GM19324 (cell line): ENCODE data around the gene SFI1.
"Not testable (repeated sequence)": the region's sequence is repeated elsewhere in the genome, so short reads cannot be mapped to it uniquely, and the experiment has no call there.

Source experiments
- ATAC-seq: cut with Tn5 transposase; IDR thresholded peaks from one replicate; pipeline ENCODE4 v1.9.1; 2021; ENCODE audit warnings: mild to moderate bottlenecking, moderate library complexity; ENCODE audit not compliant: unreplicated experiment, low FRiP score

Gene SFI1

GRCh38 chr22:31586137-31586920 lies 90.0 kb downstream of the SFI1 start:
- no peak for ATAC-seq

- ATAC-seq: no peak
These were observed 92.8 kb downstream of the SFI1 start for GRCh38 chr22:31588970-31589675.

DNA sequence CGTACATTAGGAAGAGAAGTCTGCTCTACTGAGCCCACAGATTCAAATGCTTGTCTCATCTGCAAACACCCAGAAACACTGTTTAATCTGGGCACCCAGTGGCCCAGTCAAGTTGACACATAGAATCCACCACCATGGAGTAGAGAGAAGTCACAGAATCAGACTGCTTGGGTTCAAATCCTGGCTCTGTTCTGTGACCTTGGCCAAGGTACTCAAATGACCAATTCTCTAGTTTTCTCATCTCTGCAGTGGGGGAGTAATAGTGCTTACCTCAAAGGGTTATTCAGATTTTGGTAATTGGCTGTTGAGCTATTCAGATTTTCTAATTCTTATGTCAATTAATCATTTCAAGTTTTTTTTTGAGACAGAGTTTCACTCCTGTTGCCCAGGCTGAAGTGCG lies 93.8 kb downstream of the SFI1 start:
- ATAC-seq: not testable (repeated sequence)

DNA sequence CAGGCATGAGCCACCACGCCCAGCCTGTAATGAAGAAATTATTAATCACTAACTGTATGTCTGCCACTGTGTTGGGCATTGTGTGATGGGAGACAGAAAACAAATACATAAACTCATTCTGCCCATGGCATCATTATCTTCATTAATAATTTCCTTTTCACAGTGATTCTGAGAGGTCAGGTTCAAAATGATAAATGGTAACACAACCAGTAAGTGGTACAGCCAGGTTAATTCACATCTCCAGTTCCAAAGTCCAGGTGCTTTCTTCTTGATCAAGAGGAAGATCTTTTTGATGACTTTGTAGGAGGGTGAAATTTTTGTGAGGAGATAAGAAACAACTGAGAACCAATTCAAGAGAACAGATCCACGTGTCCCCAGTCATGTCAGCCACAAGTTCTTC lies 98.9 kb downstream of the SFI1 start:
- ATAC-seq: no peak

DNA sequence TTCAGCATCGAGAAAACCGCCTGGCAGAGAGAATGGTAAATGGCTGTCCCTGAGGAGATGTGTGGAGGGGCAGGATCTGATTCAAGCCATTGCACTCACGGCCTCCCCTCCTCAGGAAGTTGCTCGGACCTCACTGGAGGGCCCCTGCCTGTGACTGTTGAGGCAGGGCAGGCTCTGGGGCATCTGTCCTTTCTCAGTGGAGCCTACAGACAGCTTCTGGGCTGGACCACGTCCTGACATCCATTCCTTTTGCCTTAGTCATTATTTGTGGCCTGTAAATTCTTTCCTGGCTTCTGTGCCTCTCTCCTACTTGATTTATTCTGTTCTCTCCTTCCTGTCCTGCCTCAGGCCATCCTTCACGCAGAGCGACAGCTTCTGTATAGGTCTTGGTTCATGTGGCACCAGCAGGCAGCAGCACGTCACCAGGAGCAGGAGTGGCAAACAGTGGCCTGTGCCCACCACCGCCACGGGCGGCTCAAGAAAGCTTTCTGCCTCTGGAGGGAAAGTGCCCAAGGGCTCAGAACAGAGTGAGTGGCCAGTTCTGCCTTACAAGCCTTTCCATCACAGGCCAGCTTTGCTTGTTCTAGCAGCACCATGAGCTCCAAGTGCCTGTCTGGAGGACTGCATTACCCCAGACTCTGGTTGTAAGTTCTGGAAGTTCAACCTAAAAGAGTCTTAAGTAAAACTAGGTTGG lies 106.1 kb downstream of the SFI1 start:
- no peak for ATAC-seq

- ATAC-seq: no peak
These were observed 106.8 kb downstream of the SFI1 start for GRCh38 chr22:31603081-31603525.

- ATAC-seq: no peak
These were observed 107.2 kb downstream of the SFI1 start for GRCh38 chr22:31603574-31603973.

DNA sequence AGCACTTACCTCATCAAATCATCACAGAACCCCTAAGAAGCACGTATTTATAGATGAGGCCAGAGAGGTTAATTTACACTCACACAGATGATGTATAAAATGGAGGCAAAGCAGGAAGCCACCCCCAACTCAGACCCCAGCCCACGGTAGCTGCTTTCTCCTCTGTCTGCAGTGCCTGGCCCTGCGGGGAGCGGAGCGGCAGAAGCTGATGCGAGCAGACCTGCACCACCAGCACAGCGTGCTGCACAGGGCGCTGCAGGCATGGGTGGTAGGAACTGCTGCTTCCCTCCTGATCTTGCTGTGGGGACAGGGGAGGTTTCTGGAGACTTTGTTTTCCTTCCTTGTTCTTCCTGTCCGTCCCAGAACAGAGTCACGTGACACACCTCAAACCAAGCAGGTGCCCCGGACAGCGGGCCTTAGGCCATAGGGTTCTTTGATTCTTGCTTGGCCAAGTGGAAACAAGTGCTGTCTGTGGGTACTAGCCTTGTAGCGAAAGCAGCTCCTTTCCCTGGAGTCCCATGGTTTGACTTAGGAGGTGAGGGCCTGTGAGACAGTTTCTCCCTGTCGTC lies 107.9 kb downstream of the SFI1 start:
- no peak for ATAC-seq

GRCh38 chr22:31604746-31605705 lies 108.7 kb downstream of the SFI1 start:
- no peak for ATAC-seq

GRCh38 chr22:31605851-31606585 lies 109.7 kb downstream of the SFI1 start:
- no peak for ATAC-seq

DNA sequence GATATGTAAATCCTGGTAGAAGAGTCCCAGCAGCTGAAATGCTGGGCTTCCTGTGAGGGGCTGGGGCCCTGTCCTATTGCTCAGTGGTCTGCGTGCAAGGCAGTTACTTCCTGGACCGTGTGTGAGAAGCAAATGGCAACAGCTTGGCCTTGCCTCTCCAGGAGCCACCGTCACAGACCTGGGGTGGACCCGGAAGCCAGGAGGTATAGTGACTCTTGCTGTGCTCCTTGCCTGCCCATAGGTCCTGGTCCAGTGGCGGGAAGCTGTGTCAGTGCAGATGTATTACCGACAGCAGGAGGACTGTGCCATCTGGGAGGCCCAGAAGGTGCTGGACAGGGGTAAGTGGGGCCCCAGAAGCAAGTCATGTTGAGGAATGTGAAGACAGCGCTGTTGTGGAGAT lies 111.4 kb downstream of the SFI1 start:
- no peak for ATAC-seq

DNA sequence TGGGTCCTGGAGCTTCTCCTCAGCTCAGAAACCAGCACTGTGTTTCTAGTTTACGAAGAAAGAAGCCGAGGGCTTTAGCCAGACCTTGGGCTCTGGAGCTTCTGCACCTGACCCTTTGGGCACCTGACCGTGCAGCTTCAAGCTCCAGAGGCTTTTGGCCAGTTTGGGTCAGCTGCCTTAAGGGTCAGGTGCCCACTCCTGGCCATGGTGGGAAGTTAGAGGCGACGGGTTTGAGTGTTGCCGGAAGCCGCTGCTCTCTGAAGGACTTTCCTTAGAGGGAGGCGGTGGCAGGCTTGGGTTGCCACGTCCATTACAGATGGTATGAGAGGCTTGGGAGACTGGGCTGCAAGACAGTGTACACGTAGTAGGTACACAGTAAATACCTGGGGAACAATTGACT lies 113.4 kb downstream of the SFI1 start:
- ATAC-seq: no peak

DNA sequence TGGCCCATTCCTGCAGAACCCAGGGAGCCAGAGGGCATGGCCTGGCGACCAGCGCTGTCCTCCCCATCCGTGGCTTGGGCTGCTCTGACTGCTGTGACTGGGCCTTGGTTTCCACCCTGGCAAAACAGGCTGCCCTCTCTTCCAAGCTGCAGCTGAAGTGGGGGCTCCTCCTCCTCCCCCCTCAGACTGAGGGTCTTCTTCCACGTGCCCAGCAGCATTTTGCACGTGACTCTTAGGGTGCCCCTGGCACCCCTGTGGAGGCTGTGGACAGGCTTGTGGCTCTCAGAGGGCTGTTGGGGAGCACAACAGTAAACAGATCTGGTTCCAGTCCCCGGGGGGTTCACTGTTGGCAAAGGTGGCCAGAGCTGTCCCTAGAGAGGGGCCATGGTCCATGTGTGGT lies 114.3 kb downstream of the SFI1 start:
- ATAC-seq: no peak

DNA sequence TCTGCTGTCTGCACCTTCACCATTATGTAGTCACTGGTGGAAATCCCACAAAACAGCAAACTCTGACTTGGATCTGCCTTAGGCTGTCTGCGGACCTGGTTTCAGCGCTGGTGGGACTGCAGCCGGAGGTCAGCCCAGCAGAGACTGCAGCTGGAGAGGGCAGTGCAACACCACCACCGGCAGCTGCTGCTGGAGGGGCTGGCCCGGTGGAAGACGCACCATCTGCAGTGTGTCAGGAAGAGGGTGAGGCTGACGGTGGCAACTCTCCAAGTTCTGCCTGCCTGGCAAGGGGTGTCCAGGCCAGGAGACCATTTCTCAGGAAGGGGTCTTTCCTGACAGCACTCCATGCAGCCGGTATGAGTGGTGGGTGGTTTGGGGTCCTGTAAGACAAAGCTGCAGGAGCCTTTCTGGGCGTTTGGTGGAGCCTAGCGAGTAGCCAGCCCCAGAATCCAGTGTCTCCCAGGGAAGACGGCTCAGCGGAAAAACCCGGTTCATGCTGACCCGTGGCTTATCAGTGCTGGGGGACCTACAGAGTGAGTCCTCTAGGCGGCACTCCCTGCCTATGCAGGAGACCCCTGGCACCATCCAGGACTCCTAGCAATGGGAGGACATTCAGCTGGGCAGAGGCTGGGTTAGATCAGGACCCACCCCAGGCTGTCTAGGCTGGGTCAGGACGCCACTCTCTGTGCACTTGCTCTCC lies 114.9 kb downstream of the SFI1 start:
- no peak for ATAC-seq

DNA sequence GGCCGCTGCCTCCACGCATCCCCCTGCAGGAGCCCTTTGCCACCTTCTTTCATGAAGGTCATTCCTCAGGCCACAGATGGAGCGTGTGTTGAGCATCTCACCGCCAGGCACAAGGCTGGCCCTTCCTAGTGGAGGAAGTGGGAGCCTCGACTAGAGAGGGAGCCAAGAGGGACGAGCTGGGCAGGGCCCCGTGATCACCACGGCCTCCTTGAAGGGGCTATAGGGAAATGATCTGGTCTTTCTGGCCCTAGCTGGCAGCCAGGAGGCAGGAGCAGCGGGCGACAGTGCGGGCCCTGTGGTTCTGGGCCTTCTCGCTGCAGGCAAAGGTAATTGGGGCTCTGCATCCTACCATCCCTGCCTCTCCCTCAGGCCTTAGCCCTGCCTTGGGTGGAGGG lies 116.6 kb downstream of the SFI1 start:
- no peak for ATAC-seq

DNA sequence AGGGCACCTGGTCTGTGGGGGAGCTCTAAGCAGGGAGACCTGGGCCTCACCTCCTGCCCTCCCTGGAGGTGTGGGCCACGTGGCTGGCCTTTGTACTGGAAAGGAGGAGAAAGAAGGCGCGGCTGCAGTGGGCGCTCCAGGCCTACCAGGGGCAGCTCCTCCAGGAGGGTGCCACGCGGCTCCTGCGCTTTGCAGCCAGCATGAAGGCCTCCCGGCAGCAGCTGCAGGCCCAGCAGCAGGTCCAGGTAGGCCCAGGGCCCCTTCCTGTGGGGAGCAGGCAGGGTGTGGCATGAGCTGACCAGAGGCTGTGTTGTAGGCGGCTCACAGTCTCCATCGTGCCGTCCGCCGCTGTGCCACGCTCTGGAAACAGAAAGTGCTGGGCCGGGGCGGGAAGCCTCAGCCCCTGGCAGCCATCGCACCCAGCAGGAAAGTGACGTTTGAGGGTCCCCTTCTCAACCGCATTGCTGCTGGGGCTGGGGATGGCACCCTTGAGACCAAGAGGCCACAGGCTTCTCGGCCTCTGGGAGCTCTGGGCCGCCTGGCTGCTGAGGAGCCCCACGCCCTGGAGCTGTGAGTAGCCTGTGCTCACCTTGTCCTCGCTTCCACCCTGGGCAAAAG lies 117.1 kb downstream of the SFI1 start:
- ATAC-seq: no peak

DNA sequence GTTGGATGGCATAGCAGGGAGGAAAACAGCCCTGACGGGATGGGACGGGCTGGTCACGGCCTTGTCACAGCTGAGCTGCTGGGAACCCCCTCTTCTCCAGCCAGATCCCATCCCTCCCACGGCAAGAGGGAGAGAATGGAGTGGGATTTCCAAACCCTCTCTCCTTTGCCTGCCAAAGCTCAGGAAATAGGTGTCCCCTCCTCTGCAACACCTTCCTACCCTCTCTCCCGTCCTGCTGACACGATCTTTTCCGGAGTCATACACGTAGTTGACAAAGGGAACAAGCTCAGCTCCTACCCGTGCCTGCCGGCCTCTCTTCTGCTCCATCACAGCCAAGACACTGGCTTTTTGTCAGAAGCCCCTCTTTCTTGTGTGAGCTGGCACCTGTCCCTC lies 117.6 kb downstream of the SFI1 start:
- no peak for ATAC-seq

- ATAC-seq: no peak
These were observed 118.6 kb downstream of the SFI1 start for GRCh38 chr22:31614781-31615490.
